ENCODE data around the gene APLN. TPM values are rescaled to one million over a fixed set of nuclear protein-coding genes. Genes with fewer than 3 reads are reported as not detected.
A peak's percentile ranks its signal among the peaks of the same experiment; 100 is the strongest.

The APLN gene
- total RNA-seq, 6 donors from 2014 or later: 0.49 to 14.2 (median 1.7) TPM; not detected in 1

GRCh38 chrX:129686422-129686948, 31.7 kb upstream of the APLN start:
- WGBS, 2 donors: 55 to 61% methylated on average over 2 of the region's 2 CpGs
- ATAC-seq (ENCODE audit: low FRiP score in 2 of 2): peak in 1 of 2 donors; percentile 45

GRCh38 chrX:129682979-129683378, 28.2 kb upstream of the APLN start:
- TF ChIP-seq EP300 (IDR thresholded peaks at IDR 0.05): no peak
- TF ChIP-seq POLR2A (IDR thresholded peaks at IDR 0.05): no peak
- TF ChIP-seq POLR2AphosphoS5 (IDR thresholded peaks at IDR 0.05): no peak
- no peak for DNase-seq
- Histone ChIP-seq H3K4me3 (no peak overlapping the region), H3K36me3 (no peaks in the 10 kb centered on the region), H3K27ac (no peak overlapping the region), H3K4me1 (peaks cover 0 to 5% (median 4%) of the 10 kb centered on the region in 4 donors), H3K9me3 (no peaks in the 10 kb centered on the region), H3K27me3 (no peaks in the 10 kb centered on the region)
- 90% methylated on average over 1 of the region's 1 CpG; no CpG with 5 or more reads in 1 of the 2 donors for WGBS, 2 donors
- no peak for ATAC-seq (ENCODE audit: low FRiP score in 2 of 2)

More at GRCh38 chrX:129686422-129686948, 31.7 kb upstream of the APLN start:
- no peaks in the 10 kb centered on the region for H3K36me3 ChIP-seq
- H3K4me1 ChIP-seq: no peaks in the 10 kb centered on the region
- TF ChIP-seq POLR2AphosphoS5 (IDR thresholded peaks at IDR 0.05) (no peak), CTCF (IDR thresholded peaks at IDR 0.05) (no peak), EP300 (IDR thresholded peaks at IDR 0.05) (no peak), POLR2A (IDR thresholded peaks at IDR 0.05) (no peak)
- no peak for DNase-seq
- H3K27ac ChIP-seq: no peak overlapping the region
- H3K4me3 ChIP-seq: no peak overlapping the region
- no peaks in the 10 kb centered on the region for H3K27me3 ChIP-seq
- H3K9me3 ChIP-seq: no peaks in the 10 kb centered on the region

GRCh38 chrX:129679901-129680300, 25.1 kb upstream of the APLN start:
- DNase-seq: no peak
- Histone ChIP-seq H3K36me3 (no peaks in the 10 kb centered on the region), H3K9me3 (no peaks in the 10 kb centered on the region), H3K4me3 (no peak overlapping the region), H3K27ac (no peak overlapping the region), H3K27me3 (no peaks in the 10 kb centered on the region), H3K4me1 (peaks cover 0 to 5% (median 4%) of the 10 kb centered on the region in 4 donors)
- TF ChIP-seq EP300 (IDR thresholded peaks at IDR 0.05) (no peak), POLR2AphosphoS5 (IDR thresholded peaks at IDR 0.05) (no peak), POLR2A (IDR thresholded peaks at IDR 0.05) (no peak), CTCF (IDR thresholded peaks at IDR 0.05) (no peak)
- 94 to 100% methylated on average over 1 of the region's 1 CpG for WGBS, 2 donors
- ATAC-seq (ENCODE audit: low FRiP score in 2 of 2): no peak

GRCh38 chrX:129678614-129679195, 23.9 kb upstream of the APLN start:
- peak in 1 of 2 donors; percentile 35 for DNase-seq
- H3K27ac ChIP-seq: peak overlapping the region; percentile 73 to 84 (median 80)

GRCh38 chrX:129667412-129667811, 12.7 kb upstream of the APLN start:
- DNase-seq (no peak), ATAC-seq (ENCODE audit: low FRiP score in 2 of 2) (no peak)
- Histone ChIP-seq H3K9me3 (no peaks in the 10 kb centered on the region), H3K4me3 (no peak overlapping the region), H3K4me1 (no peaks in the 10 kb centered on the region), H3K27ac (no peak overlapping the region), H3K27me3 (no peaks in the 10 kb centered on the region), H3K36me3 (no peaks in the 10 kb centered on the region)
- no peak for TF ChIP-seq POLR2AphosphoS5 (IDR thresholded peaks at IDR 0.05)
- no peak for TF ChIP-seq EP300 (IDR thresholded peaks at IDR 0.05)
- no peak for TF ChIP-seq CTCF (IDR thresholded peaks at IDR 0.05)
- no peak for TF ChIP-seq POLR2A (IDR thresholded peaks at IDR 0.05)

More at GRCh38 chrX:129678614-129679195, 23.9 kb upstream of the APLN start:
- no peaks in the 10 kb centered on the region for H3K27me3 ChIP-seq
- ATAC-seq (ENCODE audit: low FRiP score in 2 of 2): peak in 1 of 2 donors; percentile 54
- peak overlapping the region in 3 of 4 donors; percentile 39 to 53 (median 51) for H3K4me3 ChIP-seq
- no peaks in the 10 kb centered on the region for H3K9me3 ChIP-seq
- H3K4me1 ChIP-seq: peaks cover 0 to 5% (median 4%) of the 10 kb centered on the region in 4 donors
- H3K36me3 ChIP-seq: no peaks in the 10 kb centered on the region
- TF ChIP-seq POLR2A (IDR thresholded peaks at IDR 0.05) (no peak), CTCF (IDR thresholded peaks at IDR 0.05) (no peak), EP300 (IDR thresholded peaks at IDR 0.05) (no peak), POLR2AphosphoS5 (IDR thresholded peaks at IDR 0.05) (no peak)
- WGBS, 2 donors: 0 to 59% methylated on average over 1 to 14 of the region's 14 CpGs
